Measurements from ENCODE around the gene UGT1A9. TPM values are rescaled to one million over a fixed set of nuclear protein-coding genes. Genes with fewer than 3 reads are reported as not detected.
"Not testable (repeated sequence)": the region's sequence is repeated elsewhere in the genome, so short reads cannot be mapped to it uniquely, and the experiment has no call there.

UGT1A9 gene
- total RNA-seq, 4 donors from 2014 or later = not detected

DNA sequence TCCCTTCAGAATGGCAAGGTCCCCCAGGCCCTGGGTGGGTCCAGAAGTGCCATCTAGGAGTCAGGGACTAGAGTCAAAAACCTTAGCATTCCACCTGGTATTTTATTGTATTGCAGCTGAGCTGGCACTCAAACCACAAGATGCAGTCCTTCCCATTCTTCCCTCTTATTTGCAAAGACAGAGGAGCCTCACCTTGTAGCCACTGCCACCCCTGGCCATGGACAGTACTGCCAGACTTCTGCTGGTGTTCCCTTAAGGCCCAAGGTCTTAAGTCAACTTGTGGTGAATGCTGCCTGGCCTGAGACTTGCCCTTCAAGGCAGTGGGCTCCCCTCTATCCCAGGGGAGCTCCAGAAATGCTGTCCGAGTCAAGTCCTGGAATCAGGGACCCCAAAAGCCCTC is 28.6 kb upstream of the UGT1A9 start:
- H3K27me3 ChIP-seq = no peaks in the 10 kb centered on the region
- H3K27ac ChIP-seq (replicated peaks in 1 of 4) = no peak overlapping the region
- H3K9me3 ChIP-seq = peaks cover 0 to 15% (median 0%) of the 10 kb centered on the region in 4 donors
- WGBS = 80% methylated on average over 1 of the region's 1 CpG
- no peaks in the 10 kb centered on the region for H3K36me3 ChIP-seq
- TF ChIP-seq POLR2AphosphoS5 (IDR thresholded peaks at IDR 0.05) (no peak), POLR2A (IDR thresholded peaks at IDR 0.05; ENCODE audit: low read depth) (no peak), EP300 (IDR thresholded peaks at IDR 0.05) (no peak)
- TF ChIP-seq, protein P1, sequence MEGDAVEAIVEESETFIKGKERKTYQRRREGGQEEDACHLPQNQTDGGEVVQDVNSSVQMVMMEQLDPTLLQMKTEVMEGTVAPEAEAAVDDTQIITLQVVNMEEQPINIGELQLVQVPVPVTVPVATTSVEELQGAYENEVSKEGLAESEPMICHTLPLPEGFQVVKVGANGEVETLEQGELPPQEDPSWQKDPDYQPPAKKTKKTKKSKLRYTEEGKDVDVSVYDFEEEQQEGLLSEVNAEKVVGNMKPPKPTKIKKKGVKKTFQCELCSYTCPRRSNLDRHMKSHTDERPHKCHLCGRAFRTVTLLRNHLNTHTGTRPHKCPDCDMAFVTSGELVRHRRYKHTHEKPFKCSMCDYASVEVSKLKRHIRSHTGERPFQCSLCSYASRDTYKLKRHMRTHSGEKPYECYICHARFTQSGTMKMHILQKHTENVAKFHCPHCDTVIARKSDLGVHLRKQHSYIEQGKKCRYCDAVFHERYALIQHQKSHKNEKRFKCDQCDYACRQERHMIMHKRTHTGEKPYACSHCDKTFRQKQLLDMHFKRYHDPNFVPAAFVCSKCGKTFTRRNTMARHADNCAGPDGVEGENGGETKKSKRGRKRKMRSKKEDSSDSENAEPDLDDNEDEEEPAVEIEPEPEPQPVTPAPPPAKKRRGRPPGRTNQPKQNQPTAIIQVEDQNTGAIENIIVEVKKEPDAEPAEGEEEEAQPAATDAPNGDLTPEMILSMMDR (IDR thresholded peaks at IDR 0.05) = no peak
- H3K4me3 ChIP-seq = no peak overlapping the region
- DNase-seq (ENCODE audit: extremely low spot score) = no peak
- intact Hi-C loops (cut with DNase I) = no loop called here
- no peaks in the 10 kb centered on the region for H3K4me1 ChIP-seq

GRCh38 chr2:233646033-233646432 is 25.7 kb upstream of the UGT1A9 start:
- intact Hi-C loops (cut with DNase I); H3K36me3 ChIP-seq; H3K27me3 ChIP-seq; H3K27ac ChIP-seq (replicated peaks in 1 of 4); DNase-seq (ENCODE audit: extremely low spot score); H3K4me3 ChIP-seq; H3K4me1 ChIP-seq: not testable (repeated sequence)
- peaks cover 0 to 15% (median 0%) of the 10 kb centered on the region in 4 donors for H3K9me3 ChIP-seq
- 79% methylated on average over 3 of the region's 3 CpGs for WGBS

GRCh38 chr2:233650981-233651380 is 20.7 kb upstream of the UGT1A9 start:
- Histone ChIP-seq H3K36me3 (no peaks in the 10 kb centered on the region), H3K27ac (replicated peaks in 1 of 4) (no peak overlapping the region), H3K4me3 (no peak overlapping the region), H3K9me3 (no peaks in the 10 kb centered on the region), H3K27me3 (peaks cover 0 to 11% (median 0%) of the 10 kb centered on the region in 4 donors), H3K4me1 (no peaks in the 10 kb centered on the region)
- WGBS = 82% methylated on average over 4 of the region's 4 CpGs
- DNase-seq (ENCODE audit: extremely low spot score) = no peak
- TF ChIP-seq POLR2AphosphoS5 (IDR thresholded peaks at IDR 0.05) = no peak
- TF ChIP-seq EP300 (IDR thresholded peaks at IDR 0.05) = no peak
- TF ChIP-seq, protein P1 (IDR thresholded peaks at IDR 0.05) = no peak
- TF ChIP-seq POLR2A (IDR thresholded peaks at IDR 0.05; ENCODE audit: low read depth) = no peak
- intact Hi-C loops (cut with DNase I) = no loop called here

DNA sequence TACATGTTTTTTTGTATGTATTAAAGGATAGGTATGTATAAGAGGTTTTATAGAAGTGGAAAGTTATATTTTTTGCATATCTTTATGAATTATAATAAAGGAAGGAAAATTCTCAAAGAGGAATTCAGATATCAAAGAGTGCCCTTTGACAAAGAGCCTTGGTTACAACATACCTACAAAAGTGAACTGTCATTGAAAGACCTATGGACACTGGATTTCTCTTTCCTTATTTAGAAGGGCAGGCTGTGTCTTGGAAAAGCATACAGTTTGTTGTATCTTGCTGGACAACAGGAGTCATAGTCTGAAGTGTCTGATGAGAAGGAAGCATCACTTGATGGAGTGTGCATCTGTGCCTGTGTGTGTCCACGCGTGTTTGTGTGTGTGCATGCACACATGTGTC is 20.3 kb upstream of the UGT1A9 start:
- no peaks in the 10 kb centered on the region for H3K4me1 ChIP-seq
- no peak overlapping the region for H3K27ac ChIP-seq (replicated peaks in 1 of 4)
- no peaks in the 10 kb centered on the region for H3K9me3 ChIP-seq
- no peak for TF ChIP-seq EP300 (IDR thresholded peaks at IDR 0.05)
- TF ChIP-seq, protein P1 (IDR thresholded peaks at IDR 0.05) = no peak
- TF ChIP-seq POLR2AphosphoS5 (IDR thresholded peaks at IDR 0.05) = no peak
- no peak for TF ChIP-seq POLR2A (IDR thresholded peaks at IDR 0.05; ENCODE audit: low read depth)
- WGBS = 87% methylated on average over 2 of the region's 2 CpGs
- no peak for DNase-seq (ENCODE audit: extremely low spot score)
- H3K4me3 ChIP-seq = no peak overlapping the region
- H3K36me3 ChIP-seq = no peaks in the 10 kb centered on the region
- peaks cover 0 to 11% (median 0%) of the 10 kb centered on the region in 4 donors for H3K27me3 ChIP-seq
- intact Hi-C loops (cut with DNase I) = no loop called here

DNA sequence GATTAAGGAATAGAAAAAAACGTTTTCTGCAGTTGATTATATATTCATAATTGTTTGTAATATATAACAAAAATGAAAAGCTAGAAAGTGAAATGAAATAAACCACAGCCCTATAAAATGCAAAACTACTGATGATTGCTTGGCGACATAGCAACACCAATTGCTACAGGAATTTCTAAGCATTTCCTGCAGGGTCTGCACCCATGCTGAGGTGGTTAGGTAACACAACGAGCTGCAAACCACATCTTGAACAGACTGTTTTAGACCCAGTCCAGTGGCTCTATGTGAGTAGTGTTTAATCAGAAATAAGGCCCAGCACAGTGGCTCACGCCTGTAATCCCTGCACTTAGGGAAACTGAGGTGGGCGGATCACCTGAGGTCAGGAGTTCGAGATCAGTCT is 17.2 kb upstream of the UGT1A9 start:
- H3K4me1 ChIP-seq = no peaks in the 10 kb centered on the region
- intact Hi-C loops (cut with DNase I) = no loop called here
- TF ChIP-seq POLR2AphosphoS5 (IDR thresholded peaks at IDR 0.05) = no peak
- no peak for TF ChIP-seq POLR2A (IDR thresholded peaks at IDR 0.05; ENCODE audit: low read depth)
- TF ChIP-seq EP300 (IDR thresholded peaks at IDR 0.05) = no peak
- TF ChIP-seq, protein P1 (IDR thresholded peaks at IDR 0.05) = no peak

More for the DNA sequence above, 17.2 kb upstream of the UGT1A9 start:
- H3K36me3 ChIP-seq = no peaks in the 10 kb centered on the region
- no peak for DNase-seq (ENCODE audit: extremely low spot score)
- peaks cover 0 to 11% (median 0%) of the 10 kb centered on the region in 4 donors for H3K27me3 ChIP-seq
- H3K4me3 ChIP-seq = no peak overlapping the region
- H3K27ac ChIP-seq (replicated peaks in 1 of 4) = no peak overlapping the region
- WGBS = 74% methylated on average over 6 of the region's 6 CpGs
- no peaks in the 10 kb centered on the region for H3K9me3 ChIP-seq

Measured in esophagus muscularis mucosa (tissue), 4 donors.